Fibroblast of mammary gland (primary cell): ENCODE data around the gene ZNF845.
"Not testable (repeated sequence)": the region's sequence is repeated elsewhere in the genome, so short reads cannot be mapped to it uniquely, and the experiment has no call there.

Experiments
- DNase-seq: peaks from one replicate; pipeline ENCODE4 v3.0.0-alpha.2; 2010; ENCODE audit warnings: low read depth
- H3K4me3 ChIP-seq: 2 replicates; pipeline ENCODE4 v1.5.1; 2011; ENCODE audit warnings: low read depth, mild to moderate bottlenecking, low read length, moderate library complexity; ENCODE audit not compliant: control insufficient read depth
- CTCF ChIP-seq: conservative IDR thresholded peaks from 2 replicates; pipeline ENCODE4 v1.5.1; 2011; ENCODE audit warnings: low read depth, low read length, inconsistent platforms; ENCODE audit not compliant: control insufficient read depth, insufficient read depth

The ZNF845 gene

GRCh38 chr19:53396525-53396868, 62.9 kb downstream of the ZNF845 start:
- H3K4me3 ChIP-seq = peak overlapping the region; percentile 88
- DNase-seq = no peak
- TF ChIP-seq CTCF = no peak

- DNase-seq = not testable (repeated sequence)
These were observed 64.4 kb downstream of the ZNF845 start for GRCh38 chr19:53397918-53398317.

More at GRCh38 chr19:53397918-53398317, 64.4 kb downstream of the ZNF845 start:
- H3K4me3 ChIP-seq = not testable (repeated sequence)
